HepG2 (cell line): ENCODE measurements around the gene SAMD10. TPM values are rescaled to one million over a fixed set of nuclear protein-coding genes. Genes with fewer than 3 reads are reported as not detected.
A peak's percentile ranks its signal among the peaks of the same experiment; 100 is the strongest.

Experiments used
- CHD2 ChIP-seq: IDR thresholded peaks from 2 replicates; pipeline ENCODE4 v1.6.1; 2011; ENCODE audit warnings: low read depth, low read length, improper control_type of control experiment
- DMAP1 ChIP-seq: IDR thresholded peaks from 2 replicates; pipeline ENCODE4 v1.6.1; 2016
- HCFC1 ChIP-seq: fragments of 150-350 bp; IDR thresholded peaks from 2 replicates; pipeline ENCODE4 v1.6.1; 2014; ENCODE audit warnings: low read depth, low read length
- HOXA5 ChIP-seq: sonication (generic); formaldehyde crosslinking; IDR thresholded peaks from 2 replicates; pipeline ENCODE4 v1.4.0; 2020; ENCODE audit warnings: missing genetic modification reagents
- MLX ChIP-seq: IDR thresholded peaks from 2 replicates; pipeline ENCODE4 v1.6.1; 2016
- MTA3 ChIP-seq: sonication (generic); formaldehyde crosslinking; IDR thresholded peaks from 2 replicates; pipeline ENCODE4 v1.4.0; 2020; ENCODE audit warnings: missing genetic modification reagents
- MTF2 ChIP-seq: sonication (generic); formaldehyde crosslinking; IDR thresholded peaks from 2 replicates; pipeline ENCODE4 v1.5.0; 2020; ENCODE audit warnings: missing genetic modification reagents, borderline replicate concordance
- NR2F2 ChIP-seq: IDR thresholded peaks from 2 replicates; pipeline ENCODE4 v1.6.1; 2012; ENCODE audit warnings: low read depth, inconsistent platforms, borderline replicate concordance
- PTBP1 ChIP-seq: fragments of 200-400 bp; formaldehyde crosslinking; IDR thresholded peaks from 2 replicates; pipeline ENCODE4 v1.6.1; 2018; ENCODE audit warnings: low read length, low read depth; ENCODE audit not compliant: poor library complexity, severe bottlenecking
- SAFB2 ChIP-seq: sonication (generic); formaldehyde crosslinking; IDR thresholded peaks from 2 replicates; pipeline ENCODE4 v1.5.1; 2020; ENCODE audit warnings: missing genetic modification reagents, low read depth, mild to moderate bottlenecking, borderline replicate concordance
- SNAPC4 ChIP-seq: sonication (generic); formaldehyde crosslinking; IDR thresholded peaks from 2 replicates; pipeline ENCODE4 v1.4.0; 2020; ENCODE audit warnings: mild to moderate bottlenecking, missing genetic modification reagents
- SP140L ChIP-seq: sonication (generic); formaldehyde crosslinking; IDR thresholded peaks from 2 replicates; pipeline ENCODE4 v1.4.0; 2020; ENCODE audit warnings: missing genetic modification reagents, borderline replicate concordance
- SRSF4 ChIP-seq: fragments of 200-400 bp; formaldehyde crosslinking; IDR thresholded peaks from one replicate; pipeline ENCODE4 v1.6.1; 2018; ENCODE audit warnings: mild to moderate bottlenecking, low read depth, low read length, moderate library complexity; ENCODE audit not compliant: poor library complexity, severe bottlenecking
- STAT5B ChIP-seq: sonication (generic); formaldehyde crosslinking; IDR thresholded peaks from 2 replicates; pipeline ENCODE4 v1.4.0; 2020; ENCODE audit warnings: missing genetic modification reagents
- ZBTB46 ChIP-seq: sonication (generic); formaldehyde crosslinking; IDR thresholded peaks from 2 replicates; pipeline ENCODE4 v1.4.0; 2020; ENCODE audit warnings: mild to moderate bottlenecking, missing genetic modification reagents, borderline replicate concordance
- ZFP36L2 ChIP-seq: sonication (generic); formaldehyde crosslinking; IDR thresholded peaks from 2 replicates; pipeline ENCODE4 v1.4.0; 2020; ENCODE audit warnings: missing genetic modification reagents
- ZMAT5 ChIP-seq: sonication (generic); formaldehyde crosslinking; IDR thresholded peaks from 2 replicates; pipeline ENCODE4 v1.5.0; 2020; ENCODE audit warnings: mild to moderate bottlenecking, low read depth, missing genetic modification reagents, borderline replicate concordance
- ZNF235 ChIP-seq: sonication (generic); formaldehyde crosslinking; IDR thresholded peaks from 2 replicates; pipeline ENCODE4 v1.8.1; 2023; ENCODE audit warnings: mild to moderate bottlenecking, missing genetic modification reagents, borderline replicate concordance
- ZNF251 ChIP-seq: sonication (generic); formaldehyde crosslinking; IDR thresholded peaks from 2 replicates; pipeline ENCODE4 v1.9.0; 2021; ENCODE audit warnings: mild to moderate bottlenecking, missing genetic modification reagents
- ZNF274 ChIP-seq: sonication (generic); formaldehyde crosslinking; IDR thresholded peaks from 2 replicates; pipeline ENCODE4 v1.5.1; 2020; ENCODE audit warnings: mild to moderate bottlenecking, missing genetic modification reagents
- ZNF530 ChIP-seq: sonication (generic); formaldehyde crosslinking; IDR thresholded peaks from 2 replicates; pipeline ENCODE4 v1.5.0; 2020; ENCODE audit warnings: low read depth, mild to moderate bottlenecking, missing genetic modification reagents
- polyA plus RNA-seq, 8 experiments: library from polyadenylated mRNA; depleted of rRNA in 3 of 8; stranded (reverse) in 7 of 8; unstranded in 1 of 8; fragments of >200 nt; fragmentation: Illumina TruSeq in 4 of 8; extraction: Trizol in 4 of 8; gene quantifications; 2 replicates each; pipeline versions ENCODE4 v1.2.1 to v1.2.3, GENCODE V29; 2011 to 2016; ENCODE audit warnings: low read depth in 4 of 8, missing spikeins in 1 of 8, mixed read lengths in 1 of 8; ENCODE audit not compliant: insufficient read depth in 1 of 8
- total RNA-seq, 5 experiments: library from RNA; depleted of rRNA; stranded (reverse); fragments of >200 nt; fragmentation: Illumina TruSeq; extraction: Trizol; gene quantifications; 2 replicates each; pipeline ENCODE4 v1.2.3, GENCODE V29; 2016; ENCODE audit warnings: low read depth in 1 of 5

Gene SAMD10
- total and polyA plus RNA-seq, 2 of the 13 experiments (the other 11 are each of a cell fraction or from before 2014, with no cell fraction given): 6.1 to 11.0 TPM

- TF ChIP-seq ZBTB46 (CRISPR knock-in tag) (no peak), HCFC1 (no peak), STAT5B (no peak), SAFB2 (no peak), ZNF530 (CRISPR knock-in tag) (no peak), MTA3 (CRISPR knock-in tag) (no peak), CHD2 (no peak), ZNF251 (CRISPR knock-in tag) (no peak), ZNF235 (CRISPR knock-in tag) (no peak), SP140L (CRISPR knock-in tag) (no peak), SNAPC4 (CRISPR knock-in tag) (peak; percentile 87; the same call in 1 of the 2 replicates), PTBP1 (no peak), ZFP36L2 (CRISPR knock-in tag) (no peak), ZMAT5 (no peak), MLX (CRISPR knock-in tag) (no peak), DMAP1 (no peak), MTF2 (0 out of 2 replicates have a peak, but pooled peaks have one; percentile 57), HOXA5 (CRISPR knock-in tag) (no peak), ZNF274 (CRISPR knock-in tag) (no peak), SRSF4 (no peak), NR2F2 (no peak; the same call in 1 of the 2 replicates)
These were observed 44.1 kb upstream of the SAMD10 start (continued) for GRCh38 chr20:64023361-64024140.
